Measurements from ENCODE around the gene LGMN.

LGMN gene

DNA sequence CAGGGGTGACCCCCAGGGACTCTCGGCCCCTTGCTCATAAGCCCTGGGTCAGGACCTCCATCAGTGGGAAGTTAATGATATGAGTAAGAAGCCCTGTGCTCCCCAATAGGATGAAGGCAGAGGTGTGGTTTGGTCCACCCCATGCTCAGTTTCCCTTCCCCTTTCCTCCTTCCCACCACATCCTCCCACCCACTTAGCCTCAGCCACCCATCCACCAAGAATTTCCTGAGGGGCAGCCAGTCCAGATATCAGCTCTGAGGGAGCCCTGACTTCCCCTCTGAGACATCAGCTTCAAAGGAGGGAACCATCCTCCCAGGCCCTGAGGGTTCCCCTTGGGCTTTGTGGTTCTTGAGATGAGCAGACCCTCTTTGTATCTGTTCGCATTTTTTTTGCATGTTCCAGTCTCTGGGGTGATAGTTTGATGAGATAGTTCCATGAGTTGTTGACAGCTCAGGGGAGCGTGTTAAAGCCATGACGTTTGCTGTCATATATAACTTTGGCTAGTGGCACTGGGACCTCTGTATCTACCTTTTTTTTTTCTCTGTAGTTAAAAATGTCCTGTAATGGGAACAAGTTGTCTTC is 71.2 kb downstream of the LGMN start:
- Histone ChIP-seq H3K9me3 (no peaks in the 10 kb centered on the region), H3K4me1 (peaks cover 0 to 15% (median 6%) of the 10 kb centered on the region in 4 donors), H3K36me3 (peaks cover 0 to 55% (median 41%) of the 10 kb centered on the region in 3 donors), H3K27ac (no peak overlapping the region), H3K4me3 (no peak overlapping the region), H3K27me3 (no peaks in the 10 kb centered on the region)
- intact Hi-C loops (cut with DNase I; ENCODE audit: low total_unique reads): no loop called here
- no peak for DNase-seq
- TF ChIP-seq, protein P1, sequence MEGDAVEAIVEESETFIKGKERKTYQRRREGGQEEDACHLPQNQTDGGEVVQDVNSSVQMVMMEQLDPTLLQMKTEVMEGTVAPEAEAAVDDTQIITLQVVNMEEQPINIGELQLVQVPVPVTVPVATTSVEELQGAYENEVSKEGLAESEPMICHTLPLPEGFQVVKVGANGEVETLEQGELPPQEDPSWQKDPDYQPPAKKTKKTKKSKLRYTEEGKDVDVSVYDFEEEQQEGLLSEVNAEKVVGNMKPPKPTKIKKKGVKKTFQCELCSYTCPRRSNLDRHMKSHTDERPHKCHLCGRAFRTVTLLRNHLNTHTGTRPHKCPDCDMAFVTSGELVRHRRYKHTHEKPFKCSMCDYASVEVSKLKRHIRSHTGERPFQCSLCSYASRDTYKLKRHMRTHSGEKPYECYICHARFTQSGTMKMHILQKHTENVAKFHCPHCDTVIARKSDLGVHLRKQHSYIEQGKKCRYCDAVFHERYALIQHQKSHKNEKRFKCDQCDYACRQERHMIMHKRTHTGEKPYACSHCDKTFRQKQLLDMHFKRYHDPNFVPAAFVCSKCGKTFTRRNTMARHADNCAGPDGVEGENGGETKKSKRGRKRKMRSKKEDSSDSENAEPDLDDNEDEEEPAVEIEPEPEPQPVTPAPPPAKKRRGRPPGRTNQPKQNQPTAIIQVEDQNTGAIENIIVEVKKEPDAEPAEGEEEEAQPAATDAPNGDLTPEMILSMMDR (IDR thresholded peaks at IDR 0.05): no peak

DNA sequence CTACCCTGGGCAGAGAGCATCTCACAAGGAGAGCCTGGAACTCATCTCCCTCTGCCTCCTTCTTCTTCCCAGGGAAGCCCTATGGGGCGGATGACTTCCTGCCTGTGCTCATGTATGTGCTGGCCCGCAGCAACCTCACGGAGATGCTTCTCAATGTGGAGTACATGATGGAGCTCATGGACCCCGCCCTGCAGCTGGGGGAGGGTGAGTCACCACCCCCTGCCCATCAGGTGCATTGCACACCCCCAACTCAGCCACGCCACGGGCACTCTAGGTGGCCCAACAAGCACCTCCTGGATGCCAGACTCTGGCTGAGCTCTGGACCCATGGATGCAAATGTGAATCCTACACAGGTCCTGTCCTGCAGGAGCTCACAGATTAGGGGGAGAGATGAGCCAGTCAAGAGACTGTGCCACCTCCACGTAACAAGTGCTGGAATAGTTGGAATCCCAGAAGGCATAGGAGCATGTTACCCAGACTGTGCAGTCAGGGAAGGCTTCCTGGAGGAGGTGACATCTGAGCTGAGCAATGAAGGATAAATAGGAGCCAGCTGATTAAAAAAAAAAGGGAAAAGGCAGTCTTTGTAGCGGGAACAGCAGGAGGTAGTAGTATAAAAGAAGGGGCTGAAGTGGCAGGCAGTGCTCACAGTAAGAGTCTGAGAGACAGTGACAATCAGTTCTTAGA is 71.9 kb downstream of the LGMN start:
- DNase-seq: no peak

DNA sequence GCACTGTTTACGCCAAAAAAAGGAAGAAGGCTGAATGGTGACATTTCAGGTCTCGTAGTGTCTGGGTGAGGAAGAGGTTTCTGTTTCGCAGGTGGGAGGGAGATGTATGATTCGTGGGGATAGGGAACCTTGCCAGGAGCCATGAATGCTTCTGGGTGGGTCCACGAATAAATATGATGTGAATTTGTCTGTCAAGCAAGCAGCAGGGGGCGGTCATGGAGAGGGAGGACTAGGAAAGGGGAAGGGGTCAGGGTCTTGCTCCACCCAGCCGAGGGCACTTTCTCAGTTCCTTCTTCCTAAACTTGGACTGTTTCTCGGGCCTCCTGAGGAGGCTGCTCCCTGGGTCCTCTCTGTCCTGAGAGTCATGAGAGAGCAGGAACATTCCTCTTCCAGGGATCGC is 72.5 kb downstream of the LGMN start:
- Histone ChIP-seq H3K4me1 (peaks cover 0 to 12% (median 2%) of the 10 kb centered on the region in 4 donors), H3K27me3 (no peaks in the 10 kb centered on the region), H3K9me3 (no peaks in the 10 kb centered on the region), H3K4me3 (no peak overlapping the region), H3K36me3 (peaks cover 0 to 51% (median 38%) of the 10 kb centered on the region in 3 donors), H3K27ac (no peak overlapping the region)
- TF ChIP-seq, protein P1 (IDR thresholded peaks at IDR 0.05): no peak
- no peak for DNase-seq
- intact Hi-C loops (cut with DNase I; ENCODE audit: low total_unique reads): no loop called here

More for the DNA sequence above, 71.9 kb downstream of the LGMN start:
- H3K4me3 ChIP-seq: no peak overlapping the region
- no peaks in the 10 kb centered on the region for H3K27me3 ChIP-seq
- H3K4me1 ChIP-seq: peaks cover 0 to 15% (median 6%) of the 10 kb centered on the region in 4 donors
- TF ChIP-seq, protein P1 (IDR thresholded peaks at IDR 0.05): no peak
- no peak overlapping the region for H3K27ac ChIP-seq
- intact Hi-C loops (cut with DNase I; ENCODE audit: low total_unique reads): no loop called here
- H3K9me3 ChIP-seq: no peaks in the 10 kb centered on the region
- H3K36me3 ChIP-seq: peaks cover 0 to 51% (median 38%) of the 10 kb centered on the region in 3 donors

DNA sequence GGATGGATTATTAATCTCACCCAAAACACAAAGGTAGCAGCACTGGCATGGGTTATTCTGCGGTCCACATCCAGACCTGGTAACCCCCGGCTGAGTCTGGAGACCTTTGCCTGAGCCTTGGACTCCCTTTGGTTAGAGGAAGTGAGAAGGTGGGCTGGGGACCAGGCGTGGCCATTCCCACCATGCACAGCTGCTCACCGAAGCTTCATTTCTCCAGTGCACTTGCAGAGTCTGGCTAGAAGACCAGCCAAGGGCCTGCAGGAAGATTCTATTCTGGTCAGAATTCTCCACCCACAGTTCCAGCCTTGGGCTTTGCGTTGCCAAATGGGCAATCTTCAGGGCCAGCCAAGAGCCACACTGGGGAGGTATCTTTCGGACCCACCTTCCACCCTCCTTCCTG is 73.0 kb downstream of the LGMN start:
- Histone ChIP-seq H3K27ac (no peak overlapping the region), H3K36me3 (peaks cover 0 to 51% (median 38%) of the 10 kb centered on the region in 3 donors), H3K4me3 (no peak overlapping the region), H3K27me3 (no peaks in the 10 kb centered on the region), H3K9me3 (no peaks in the 10 kb centered on the region), H3K4me1 (peaks cover 0 to 7% (median 0%) of the 10 kb centered on the region in 4 donors)
- intact Hi-C loops (cut with DNase I; ENCODE audit: low total_unique reads): no loop called here
- TF ChIP-seq, protein P1 (IDR thresholded peaks at IDR 0.05): no peak
- no peak for DNase-seq

DNA sequence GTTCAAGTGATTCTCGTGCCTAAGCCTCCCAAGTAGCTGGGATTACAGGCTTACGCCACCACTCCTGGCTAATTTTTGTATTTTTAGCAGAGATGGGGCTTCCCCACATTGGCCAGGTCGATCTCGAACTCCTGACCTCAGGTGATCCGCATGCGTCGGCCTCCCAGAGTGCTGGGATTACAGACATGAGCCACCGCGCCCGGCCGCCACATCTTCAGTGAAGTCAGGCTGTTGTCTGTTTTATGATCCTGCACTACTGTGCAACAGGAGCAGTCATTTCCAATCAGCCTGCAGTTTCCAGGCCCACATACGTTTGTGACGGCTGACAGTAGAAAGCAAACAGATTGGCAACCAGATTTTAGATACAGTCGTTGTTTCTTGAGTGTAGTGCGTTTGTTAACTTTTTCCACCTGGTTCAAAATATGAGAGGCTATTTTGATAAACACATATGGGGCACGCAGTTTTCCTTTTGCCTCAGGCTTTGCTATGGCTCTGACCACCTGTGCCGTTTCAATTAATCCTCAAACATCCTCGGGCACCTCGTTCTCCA is 74.8 kb downstream of the LGMN start:
- no peaks in the 10 kb centered on the region for H3K9me3 ChIP-seq
- DNase-seq: no peak
- no peak overlapping the region for H3K27ac ChIP-seq
- intact Hi-C loops (cut with DNase I; ENCODE audit: low total_unique reads): no loop called here
- H3K4me3 ChIP-seq: no peak overlapping the region
- TF ChIP-seq, protein P1 (IDR thresholded peaks at IDR 0.05): no peak
- peaks cover 0 to 38% (median 20%) of the 10 kb centered on the region in 3 donors for H3K36me3 ChIP-seq
- H3K27me3 ChIP-seq: no peaks in the 10 kb centered on the region
- peaks cover 0 to 7% (median 0%) of the 10 kb centered on the region in 4 donors for H3K4me1 ChIP-seq

Measured in tibial artery (tissue), 4 donors.